Fibroblast of skin of right biceps (primary cell): ENCODE results near the gene CDK16.

ENCODE experiments used
- DNase-seq: peaks from one replicate; pipeline ENCODE4 v3.0.0-alpha.2; 2013

CDK16 gene

GRCh38 chrX:47209508-47210238 is 8.8 kb upstream of the CDK16 start:
- no peak for DNase-seq

- no peak for DNase-seq
Observed at GRCh38 chrX:47210661-47211425, 7.6 kb upstream of the CDK16 start.

DNA sequence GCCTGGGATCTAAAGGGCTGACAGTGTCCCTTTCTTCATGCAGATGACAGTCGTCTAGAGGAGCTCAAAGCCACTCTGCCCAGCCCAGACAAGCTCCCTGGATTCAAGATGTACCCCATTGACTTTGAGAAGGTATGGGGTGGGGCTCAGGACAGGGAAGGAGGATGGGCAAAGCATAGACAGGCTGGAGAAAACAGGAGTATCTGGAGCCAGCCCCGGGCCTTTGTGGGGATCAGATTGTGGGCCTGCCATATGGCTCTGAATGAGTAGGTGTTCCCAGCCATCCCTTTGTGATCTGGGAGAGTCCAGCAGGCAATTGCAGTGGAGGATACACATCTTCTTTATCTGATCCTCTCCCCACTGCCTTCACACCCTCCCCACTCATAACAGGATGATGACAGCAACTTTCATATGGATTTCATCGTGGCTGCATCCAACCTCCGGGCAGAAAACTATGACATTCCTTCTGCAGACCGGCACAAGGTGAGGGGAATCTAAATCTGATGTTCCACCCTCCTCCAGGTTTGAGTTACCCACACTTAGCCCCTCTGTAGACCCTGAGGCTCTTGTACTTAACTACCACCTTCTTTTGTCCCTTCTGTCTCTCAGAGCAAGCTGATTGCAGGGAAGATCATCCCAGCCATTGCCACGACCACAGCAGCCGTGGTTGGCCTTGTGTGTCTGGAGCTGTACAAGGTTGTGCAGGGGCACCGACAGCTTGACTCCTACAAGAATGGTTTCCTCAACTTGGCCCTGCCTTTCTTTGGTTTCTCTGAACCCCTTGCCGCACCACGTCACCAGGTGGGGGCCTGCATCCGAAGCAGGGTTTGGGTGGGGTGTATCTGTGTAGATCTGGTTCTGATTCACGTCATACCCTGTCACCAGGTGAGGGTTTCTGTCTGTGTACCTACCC is 5.8 kb upstream of the CDK16 start:
- no peak for DNase-seq

- no peak for DNase-seq
Observed at GRCh38 chrX:47214435-47215077, 3.9 kb upstream of the CDK16 start.

DNA sequence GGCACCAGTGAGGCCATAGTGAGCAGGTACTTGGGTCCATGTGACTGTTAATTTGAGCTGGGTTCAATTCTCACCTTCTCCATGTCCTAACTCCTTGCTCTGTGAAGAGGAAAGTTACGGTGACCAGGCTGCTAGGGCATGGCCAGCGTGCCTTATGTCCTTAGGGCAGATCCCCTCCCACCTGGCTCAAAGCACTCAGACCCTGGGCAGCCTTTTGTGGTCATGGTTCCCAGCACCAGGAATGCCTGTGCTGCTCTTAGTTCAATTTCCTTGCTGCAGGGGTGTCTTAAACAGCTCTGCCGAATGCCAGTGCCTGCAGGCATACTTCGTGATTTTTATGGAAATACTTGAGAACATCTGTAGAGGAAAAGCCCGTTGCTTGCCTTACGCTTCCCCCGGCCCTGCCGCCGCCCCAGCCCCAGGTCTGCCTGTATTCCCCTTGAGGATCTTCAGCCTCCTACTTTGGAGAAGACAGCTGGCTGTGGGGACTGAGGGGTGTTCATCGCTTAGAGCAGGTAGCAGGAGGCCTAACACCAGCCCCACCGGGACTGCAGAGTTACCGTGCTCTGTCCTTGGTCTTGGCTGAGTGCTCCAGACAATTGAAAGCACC is 3.1 kb upstream of the CDK16 start:
- DNase-seq = no peak

GRCh38 chrX:47216393-47216925 is 2.0 kb upstream of the CDK16 start:
- no peak for DNase-seq

DNA sequence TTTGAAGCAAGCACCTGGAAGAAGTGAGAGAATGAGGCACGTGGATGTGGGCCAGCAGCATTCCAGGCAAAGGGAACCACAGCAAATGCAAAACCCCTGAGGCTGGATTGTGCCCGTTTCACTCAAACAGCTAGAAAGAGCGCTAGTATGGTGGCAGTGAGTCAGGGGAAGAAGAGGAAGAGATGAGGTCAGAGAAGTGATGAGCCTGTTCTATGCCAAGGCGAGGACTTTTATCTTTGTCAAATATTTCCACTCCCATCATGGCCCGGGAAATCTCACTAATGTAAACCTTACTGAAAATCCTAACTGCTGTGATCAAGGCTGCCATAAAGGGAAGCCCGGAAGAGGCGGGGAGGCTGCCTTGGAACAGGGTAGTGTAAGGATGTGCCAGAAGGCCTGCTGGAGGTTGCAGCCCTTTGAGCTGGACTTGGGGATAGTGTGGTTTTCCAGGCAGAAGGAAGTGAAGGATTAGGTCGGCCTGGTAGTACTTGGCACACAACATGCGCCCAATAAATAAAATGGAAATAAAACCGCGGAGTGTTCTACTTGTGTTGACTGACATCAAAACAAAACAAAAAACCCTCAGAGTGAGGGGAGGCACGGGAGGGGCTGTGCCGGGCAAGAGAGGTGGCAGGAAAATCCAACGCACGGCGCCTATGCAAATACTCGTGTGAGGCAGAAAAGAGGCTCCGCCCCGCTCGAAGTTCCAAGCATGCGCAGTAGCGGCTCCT is 1.2 kb upstream of the CDK16 start:
- DNase-seq = peak; percentile 68

DNA sequence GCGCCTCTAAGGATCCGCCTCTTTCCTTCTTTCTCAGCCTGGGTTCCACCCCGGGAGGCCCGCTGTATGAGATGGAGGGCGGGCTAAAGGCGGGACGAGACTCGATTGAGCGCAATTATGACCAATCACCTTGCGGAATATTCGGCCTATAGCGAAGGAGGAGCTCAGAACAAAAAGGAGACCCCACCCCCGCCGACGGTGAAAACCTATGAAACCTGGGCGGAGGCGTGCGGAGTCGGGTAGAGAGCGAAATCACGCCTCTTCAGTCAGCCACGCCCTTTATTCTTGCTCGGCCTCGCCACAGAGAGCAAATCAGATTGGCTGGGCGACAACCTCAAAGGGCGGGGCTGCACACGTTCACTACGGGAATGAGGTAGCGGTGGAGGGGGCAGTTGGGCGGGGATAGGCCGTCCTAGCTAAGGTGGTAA is 615 bp upstream of the CDK16 start:
- DNase-seq = peak; percentile 99

DNA sequence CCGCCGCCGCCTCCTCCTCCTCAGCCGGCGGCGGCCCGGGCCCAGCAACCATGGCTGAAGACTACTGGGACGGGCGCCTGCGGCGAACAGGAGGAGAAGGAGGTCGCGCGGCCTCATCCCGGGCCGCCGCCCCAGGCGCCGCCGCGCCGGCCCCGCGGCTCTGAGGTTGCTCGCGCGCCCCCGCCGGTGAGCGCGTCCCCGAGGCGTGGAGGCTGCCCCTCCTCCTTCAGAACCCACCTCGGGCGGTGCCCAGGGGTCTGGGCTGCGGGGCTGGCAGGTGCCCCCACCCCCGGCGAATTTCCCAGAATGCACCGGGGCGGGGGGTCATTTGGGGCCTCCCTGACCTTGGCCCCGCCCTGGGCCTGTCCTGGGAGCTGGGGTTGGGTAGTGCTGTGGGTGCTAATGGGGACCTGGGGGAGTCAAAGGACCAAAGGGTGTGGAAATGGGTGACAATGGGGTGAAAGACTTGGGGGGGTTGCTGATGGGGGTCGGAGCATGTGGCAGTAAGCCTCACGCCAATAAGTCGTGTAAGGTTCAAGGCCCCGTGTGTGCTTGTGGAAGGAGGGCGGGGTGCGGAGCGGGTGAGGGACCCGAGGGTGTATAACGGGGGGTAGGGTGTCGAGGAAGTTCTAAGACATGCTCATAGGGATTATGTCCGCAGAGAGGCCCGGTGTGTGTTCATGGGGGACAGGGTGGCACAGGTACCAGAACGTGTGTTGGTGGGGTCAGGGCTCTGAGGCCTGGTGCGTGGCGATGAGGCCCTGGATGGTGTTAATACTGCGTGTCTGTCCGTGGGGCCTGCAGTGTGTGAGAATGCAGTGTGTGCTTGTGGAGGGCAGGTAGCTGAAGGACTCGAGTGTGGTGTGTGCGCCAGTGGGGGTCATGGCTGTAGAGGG is 687 bp downstream of the CDK16 start:
- DNase-seq = peak; percentile 16

- DNase-seq = no peak
Observed at GRCh38 chrX:47221756-47222155, 3.3 kb downstream of the CDK16 start.

- no peak for DNase-seq
Observed at GRCh38 chrX:47222751-47223350, 4.4 kb downstream of the CDK16 start.

DNA sequence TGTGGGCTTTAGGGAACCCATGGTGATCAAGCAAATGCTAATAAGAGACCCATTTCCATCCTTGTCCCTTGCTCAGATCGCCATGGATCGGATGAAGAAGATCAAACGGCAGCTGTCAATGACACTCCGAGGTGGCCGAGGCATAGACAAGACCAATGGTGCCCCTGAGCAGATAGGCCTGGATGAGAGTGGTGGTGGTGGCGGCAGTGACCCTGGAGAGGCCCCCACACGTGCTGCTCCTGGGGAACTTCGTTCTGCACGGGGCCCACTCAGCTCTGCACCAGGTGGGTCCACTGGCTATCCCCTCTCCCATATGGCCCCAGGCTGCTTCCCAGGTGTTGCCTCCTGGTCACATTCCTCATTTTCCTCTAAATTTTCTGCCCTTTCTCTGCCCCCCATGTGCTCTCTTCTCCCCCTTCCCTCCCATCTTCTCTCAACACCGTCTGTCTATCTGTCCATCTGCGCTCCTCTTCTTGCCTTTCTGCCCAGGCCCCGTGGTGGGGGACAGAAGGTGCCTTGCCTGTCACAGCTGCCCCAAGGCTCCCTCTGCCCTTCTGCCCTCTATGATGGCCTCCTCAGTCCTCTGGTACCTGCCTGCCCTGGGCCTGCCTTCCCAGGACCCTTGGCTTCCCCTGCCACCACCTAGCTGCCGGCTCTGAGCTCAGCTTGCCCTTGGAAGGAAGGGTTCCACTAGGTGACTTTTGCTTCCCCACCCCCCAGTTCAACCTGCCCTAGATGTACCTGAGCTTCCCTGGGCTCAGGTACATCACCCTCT is 5.2 kb downstream of the CDK16 start:
- DNase-seq = no peak

GRCh38 chrX:47224266-47224895 is 5.9 kb downstream of the CDK16 start:
- no peak for DNase-seq

DNA sequence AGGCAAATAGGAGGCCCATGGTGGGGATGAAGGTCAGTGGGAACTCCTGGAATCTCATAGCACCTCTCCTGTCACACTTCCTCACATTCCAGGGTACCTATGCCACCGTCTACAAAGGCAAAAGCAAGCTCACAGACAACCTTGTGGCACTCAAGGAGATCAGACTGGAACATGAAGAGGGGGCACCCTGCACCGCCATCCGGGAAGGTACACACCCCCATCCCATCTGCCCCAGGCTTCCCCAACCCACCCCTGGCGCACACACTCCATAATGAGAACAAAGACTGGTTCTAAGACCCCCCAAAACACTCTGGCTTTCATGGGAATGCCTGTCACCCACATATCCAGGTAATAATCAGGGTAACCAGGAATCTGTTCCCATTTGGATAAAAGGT is 6.4 kb downstream of the CDK16 start:
- no peak for DNase-seq

- DNase-seq = no peak
Observed at GRCh38 chrX:47226071-47226470, 7.6 kb downstream of the CDK16 start.

DNA sequence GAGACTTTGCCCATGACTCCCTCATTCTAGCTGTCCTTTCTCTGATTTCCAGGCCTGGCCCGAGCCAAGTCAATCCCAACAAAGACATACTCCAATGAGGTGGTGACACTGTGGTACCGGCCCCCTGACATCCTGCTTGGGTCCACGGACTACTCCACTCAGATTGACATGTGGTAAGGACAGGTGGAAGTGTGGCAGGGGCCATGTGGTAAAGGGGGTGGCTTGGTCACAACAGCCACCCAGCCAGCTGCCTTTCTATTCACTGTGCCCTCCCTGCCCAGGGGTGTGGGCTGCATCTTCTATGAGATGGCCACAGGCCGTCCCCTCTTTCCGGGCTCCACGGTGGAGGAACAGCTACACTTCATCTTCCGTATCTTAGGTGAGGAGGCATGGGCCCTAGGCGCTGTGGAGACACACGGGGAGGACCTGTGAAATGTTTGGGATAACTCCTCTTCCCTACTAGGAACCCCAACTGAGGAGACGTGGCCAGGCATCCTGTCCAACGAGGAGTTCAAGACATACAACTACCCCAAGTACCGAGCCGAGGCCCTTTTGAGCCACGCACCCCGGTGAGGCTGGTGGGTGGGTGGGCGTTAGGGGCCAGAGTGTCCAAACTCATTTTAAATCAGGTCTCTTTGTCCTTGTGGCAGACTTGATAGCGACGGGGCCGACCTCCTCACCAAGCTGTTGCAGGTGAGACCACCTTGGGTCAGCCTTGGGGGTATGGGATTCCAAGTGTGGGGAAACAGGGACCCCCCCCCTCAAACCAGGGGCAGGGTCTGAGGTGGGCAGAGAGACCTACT is 8.3 kb downstream of the CDK16 start:
- DNase-seq = no peak

GRCh38 chrX:47227334-47227583 is 8.8 kb downstream of the CDK16 start:
- no peak for DNase-seq
